HCT116 (cell line): ENCODE measurements around the gene B4GALNT3. TPM values are rescaled to one million over a fixed set of nuclear protein-coding genes. Genes with fewer than 3 reads are reported as not detected.

Source experiments
- ATAC-seq: fragments of 200-7000 bp; cut with Tn5 transposase; 2 replicates; pipeline ENCODE4 v1.9.1; 2020; ENCODE audit warnings: mild to moderate bottlenecking, moderate library complexity
- BruUV-seq: library from RNA; stranded (reverse); fragments of 400-500 nt; replicated peaks from 2 replicates; lab custom pipeline; 2021; lab: Mats Ljungman, UMichigan
- CTCF ChIA-PET: fragments of 300-600 bp; sonication (Branson Sonifier 250); formaldehyde crosslinking; loops from one replicate; lab custom pipeline; 2021; ENCODE audit warnings: antibody characterized with exemption; lab: Charles Lee
- POLR2A ChIA-PET: fragments of 300-600, 350-600 bp; sonication (Branson Sonifier 250); formaldehyde crosslinking; loops from one replicate; lab custom pipeline; 2021; ENCODE audit warnings: antibody characterized with exemption; lab: Charles Lee
- RAD21 ChIA-PET, 2 experiments: fragments of 300-600 bp; sonication (Branson Sonifier 250); formaldehyde crosslinking; loops; one replicate each; lab custom pipeline; 2023; ENCODE audit warnings: low total read pairs in 2 of 2; ENCODE audit not compliant: uncharacterized antibody in 2 of 2, unreplicated experiment in 2 of 2, low non-redundant PET in 1 of 2; lab: Charles Lee
- DNase-seq: peaks from one replicate; pipeline ENCODE4 v3.0.0-alpha.2; 2010; ENCODE audit warnings: low read depth, low spot score
- H2AFZ ChIP-seq: fragments of 200-600 bp; shearing (Covaris generic), sonication (generic); 2 replicates; pipeline ENCODE4 v1.6.1; 2017; ENCODE audit warnings: low read depth, mixed run types, mixed read lengths, antibody characterized with exemption, low read length; ENCODE audit not compliant: poor library complexity, severe bottlenecking
- H3K27ac ChIP-seq: 2 replicates; pipeline ENCODE4 v1.5.1; 2012; ENCODE audit warnings: low read depth, low read length
- H3K27me3 ChIP-seq: fragments of 200-600 bp; sonication (generic); 2 replicates; pipeline ENCODE4 v1.6.1; 2016; ENCODE audit warnings: mixed run types, low read length, mixed read lengths; ENCODE audit not compliant: insufficient read depth
- H3K36me3 ChIP-seq, 2 experiments: fragments of 200-500 bp in 1 of 2; fragments of 200-600 bp in 1 of 2; sonication (Bioruptor generic) in 1 of 2; sonication (generic) in 1 of 2; 2 replicates each; pipeline versions ENCODE4 v1.5.1 to v1.6.1; 2014 to 2016; ENCODE audit warnings: low read length in 2 of 2, inconsistent platforms in 1 of 2, mixed read lengths in 1 of 2, mixed run types in 1 of 2; ENCODE audit not compliant: insufficient read depth in 2 of 2, control insufficient read depth in 1 of 2
- H3K4me1 ChIP-seq, 2 experiments: fragments of 200-600 bp in 1 of 2; sonication (generic) in 1 of 2; 2 replicates each; pipeline versions ENCODE4 v1.5.1 to v1.6.1; 2012 to 2017; ENCODE audit warnings: low read length in 2 of 2, inconsistent platforms in 1 of 2, mild to moderate bottlenecking in 1 of 2, mixed read lengths in 1 of 2, mixed run types in 1 of 2, moderate library complexity in 1 of 2; ENCODE audit not compliant: insufficient read depth in 2 of 2, control insufficient read depth in 1 of 2
- H3K4me2 ChIP-seq: fragments of 200-600 bp; sonication (generic); 2 replicates; pipeline ENCODE4 v1.6.1; 2017; ENCODE audit warnings: mixed run types, low read length, mixed read lengths
- H3K4me3 ChIP-seq, 2 experiments: fragments of 200-600 bp in 1 of 2; sonication (generic) in 1 of 2; replicated peaks in 1 of 2; 2 replicates each; pipeline ENCODE4 v1.5.1; 2011 to 2016; ENCODE audit warnings: low read length in 2 of 2, control low read depth in 1 of 2, low read depth in 1 of 2, mild to moderate bottlenecking in 1 of 2, mixed read lengths in 1 of 2, mixed run types in 1 of 2
- H3K79me2 ChIP-seq: fragments of 200-600 bp; sonication (generic); 2 replicates; pipeline ENCODE4 v1.6.1; 2017; ENCODE audit warnings: mild to moderate bottlenecking, mixed run types, low read length, moderate library complexity, mixed read lengths; ENCODE audit not compliant: insufficient read depth
- H3K9ac ChIP-seq: fragments of 200-600 bp; sonication (generic); 2 replicates; pipeline ENCODE4 v1.6.1; 2016; ENCODE audit warnings: low read length, mixed read lengths
- H3K9me2 ChIP-seq: fragments of 200-600 bp; sonication (generic), shearing (Covaris generic); 2 replicates; pipeline ENCODE4 v1.6.1; 2017; ENCODE audit warnings: mixed run types, mild to moderate bottlenecking, moderate library complexity; ENCODE audit not compliant: insufficient read depth
- H3K9me3 ChIP-seq, 2 experiments: fragments of 200-500 bp in 1 of 2; fragments of 200-600 bp in 1 of 2; sonication (Bioruptor generic) in 1 of 2; sonication (generic) in 1 of 2; 2 replicates each; pipeline ENCODE4 v1.6.1; 2014 to 2017; ENCODE audit warnings: low read length in 2 of 2, mixed read lengths in 2 of 2, inconsistent platforms in 1 of 2, low read depth in 1 of 2, mild to moderate bottlenecking in 1 of 2, mixed run types in 1 of 2, moderate library complexity in 1 of 2; ENCODE audit not compliant: control insufficient read depth in 1 of 2, insufficient read depth in 1 of 2
- H4K20me1 ChIP-seq: fragments of 200-600 bp; sonication (generic), shearing (Covaris generic); 2 replicates; pipeline ENCODE4 v1.6.1; 2017; ENCODE audit warnings: mixed run types, mild to moderate bottlenecking, moderate library complexity; ENCODE audit not compliant: insufficient read depth
- CBX3 ChIP-seq: IDR thresholded peaks from 2 replicates; pipeline ENCODE4 v1.6.1; 2012; ENCODE audit warnings: low read depth
- CEBPB ChIP-seq: IDR thresholded peaks from 2 replicates; pipeline ENCODE4 v1.6.1; 2012; ENCODE audit warnings: low read depth
- EGR1 ChIP-seq: IDR thresholded peaks from 2 replicates; pipeline ENCODE4 v1.6.1; 2012; ENCODE audit warnings: low read depth
- EZH2phosphoT487 ChIP-seq: fragments of 200-600 bp; IDR thresholded peaks from 2 replicates; pipeline ENCODE4 v1.6.1; 2018; ENCODE audit warnings: antibody characterized with exemption, borderline replicate concordance
- JUND ChIP-seq: IDR thresholded peaks from 2 replicates; pipeline ENCODE4 v1.6.1; 2012
- POLR2A ChIP-seq: IDR thresholded peaks from 2 replicates; pipeline ENCODE4 v1.7.0; 2011; ENCODE audit warnings: borderline replicate concordance; ENCODE audit not compliant: insufficient read depth, insufficient read length; ENCODE audit errors: extremely low read depth
- POLR2AphosphoS5 ChIP-seq: IDR thresholded peaks from 2 replicates; pipeline ENCODE4 v1.6.1; 2011; ENCODE audit warnings: mild to moderate bottlenecking, low read depth, low read length, moderate library complexity
- RAD21 ChIP-seq: IDR thresholded peaks from 2 replicates; pipeline ENCODE4 v1.6.1; 2012; ENCODE audit warnings: low read depth, mild to moderate bottlenecking
- SIN3A ChIP-seq: IDR thresholded peaks from 2 replicates; pipeline ENCODE4 v1.6.1; 2012; ENCODE audit warnings: low read depth
- SP1 ChIP-seq: IDR thresholded peaks from 2 replicates; pipeline ENCODE4 v1.6.1; 2012; ENCODE audit warnings: low read depth
- SRF ChIP-seq: IDR thresholded peaks from 2 replicates; pipeline ENCODE4 v1.6.1; 2012; ENCODE audit warnings: low read depth
- YY1 ChIP-seq: IDR thresholded peaks from 2 replicates; pipeline ENCODE4 v1.6.1; 2011; ENCODE audit warnings: low read length, low read depth, moderate library complexity, mild to moderate bottlenecking; ENCODE audit not compliant: insufficient replicate concordance; ENCODE audit errors: extremely low read depth
- ZFX ChIP-seq: fragments of 450-650 bp; IDR thresholded peaks from 2 replicates; pipeline ENCODE4 v1.6.1; 2017
- intact Hi-C: fragments of 100-400 bp; cut with micrococcal nuclease; formaldehyde crosslinking; loops from 2 replicates; pipeline ENCODE4 v1.10.0; 2022
- total RNA-seq: library from RNA; stranded (reverse); gene quantifications from one replicate; pipeline ENCODE4 v1.2.1, GENCODE V29; 2021; ENCODE audit not compliant: unreplicated experiment
- TF ChIP-seq, protein P1 (sequence below), 3 experiments: fragments of 200-600 bp in 1 of 3; sonication (generic) in 1 of 3; IDR thresholded peaks in 2 of 3; conservative IDR thresholded peaks in 1 of 3; 2 replicates each; pipeline ENCODE4 v1.5.1; 2012 to 2017; ENCODE audit warnings: low read depth in 2 of 3, low read length in 2 of 3, antibody characterized with exemption in 1 of 3, borderline replicate concordance in 1 of 3, control low read depth in 1 of 3, mild to moderate bottlenecking in 1 of 3, mixed read lengths in 1 of 3, mixed run types in 1 of 3, moderate library complexity in 1 of 3; ENCODE audit not compliant: insufficient read depth in 1 of 3
- TF ChIP-seq, protein P2 (sequence below): IDR thresholded peaks from 2 replicates; pipeline ENCODE4 v1.6.1; 2012; ENCODE audit warnings: low read depth
- TF ChIP-seq, protein P3 (sequence below): IDR thresholded peaks from 2 replicates; pipeline ENCODE4 v1.6.1; 2012
- TF ChIP-seq, protein P4 (sequence below): IDR thresholded peaks from 2 replicates; pipeline ENCODE4 v1.6.1; 2012

The B4GALNT3 gene
- total RNA-seq, 1 experiment from 2014 or later = 18.2 TPM

DNA sequence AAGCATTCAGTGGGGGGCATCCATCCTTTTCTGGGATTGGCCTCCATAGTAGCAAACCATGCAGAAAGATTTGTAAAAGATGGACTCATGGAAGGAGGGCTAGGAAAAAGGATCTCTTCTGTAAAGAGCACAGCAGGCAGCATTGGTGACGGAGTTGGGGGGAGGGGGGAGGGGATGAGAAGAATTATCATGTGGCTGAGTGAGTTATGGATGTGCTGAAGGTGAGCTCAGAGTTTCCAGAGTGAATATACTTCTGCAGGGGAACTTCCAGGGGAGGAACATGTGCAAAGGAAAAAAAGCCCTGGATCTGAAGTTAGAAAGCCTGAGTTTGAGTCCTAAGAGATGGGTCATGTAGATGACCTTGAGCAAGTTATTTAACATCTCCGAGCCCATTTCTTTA is 3.9 kb upstream of the B4GALNT3 start:
- CTCF ChIA-PET = interaction anchor here (1.9 kb wide), 1 partner anchor 14 kb away, joined by 4 read pairs; no protein-coding TSS in a partner anchor
- Histone ChIP-seq H4K20me1 (no peaks in the 10 kb centered on the region), H3K79me2 (no peaks in the 10 kb centered on the region), H3K27ac (no peak overlapping the region), H3K36me3 (no peaks in the 10 kb centered on the region), H3K9ac (no peak overlapping the region), H3K4me1 (peaks cover 5 to 14% of the 10 kb centered on the region in 2 experiments), H2AFZ (no peak overlapping the region), H3K27me3 (no peaks in the 10 kb centered on the region)
- DNase-seq (no peak), ATAC-seq (no peak)
- no TSS peak for BruUV-seq
- RAD21 ChIA-PET = interaction anchor here in 1 of 2 experiments (0.7 kb wide), 1 partner anchor 88 kb away, joined by 3 read pairs; no protein-coding TSS in a partner anchor
- POLR2A ChIA-PET = no interaction called here
- intact Hi-C loops = no loop called here
- TF ChIP-seq, protein P1, sequence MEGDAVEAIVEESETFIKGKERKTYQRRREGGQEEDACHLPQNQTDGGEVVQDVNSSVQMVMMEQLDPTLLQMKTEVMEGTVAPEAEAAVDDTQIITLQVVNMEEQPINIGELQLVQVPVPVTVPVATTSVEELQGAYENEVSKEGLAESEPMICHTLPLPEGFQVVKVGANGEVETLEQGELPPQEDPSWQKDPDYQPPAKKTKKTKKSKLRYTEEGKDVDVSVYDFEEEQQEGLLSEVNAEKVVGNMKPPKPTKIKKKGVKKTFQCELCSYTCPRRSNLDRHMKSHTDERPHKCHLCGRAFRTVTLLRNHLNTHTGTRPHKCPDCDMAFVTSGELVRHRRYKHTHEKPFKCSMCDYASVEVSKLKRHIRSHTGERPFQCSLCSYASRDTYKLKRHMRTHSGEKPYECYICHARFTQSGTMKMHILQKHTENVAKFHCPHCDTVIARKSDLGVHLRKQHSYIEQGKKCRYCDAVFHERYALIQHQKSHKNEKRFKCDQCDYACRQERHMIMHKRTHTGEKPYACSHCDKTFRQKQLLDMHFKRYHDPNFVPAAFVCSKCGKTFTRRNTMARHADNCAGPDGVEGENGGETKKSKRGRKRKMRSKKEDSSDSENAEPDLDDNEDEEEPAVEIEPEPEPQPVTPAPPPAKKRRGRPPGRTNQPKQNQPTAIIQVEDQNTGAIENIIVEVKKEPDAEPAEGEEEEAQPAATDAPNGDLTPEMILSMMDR (IDR thresholded peaks at IDR 0.05 in 2 of 3, conservative IDR thresholded peaks at IDR 0.05 in 1 of 3; ENCODE audit: borderline replicate concordance in 1 of 3, insufficient read depth in 1 of 3, low read depth in 2 of 3, low read length in 2 of 3) = no peak
- TF ChIP-seq EGR1 (no peak), SRF (no peak), SIN3A (no peak), CEBPB (no peak), ZFX (no peak)
- TF ChIP-seq, all 23 proteins: peak for 0
- no peaks in the 10 kb centered on the region for H3K9me3 ChIP-seq
- no peak overlapping the region for H3K4me3 ChIP-seq
- H3K4me2 ChIP-seq = no peak overlapping the region
- H3K9me2 ChIP-seq = no peaks in the 10 kb centered on the region

DNA sequence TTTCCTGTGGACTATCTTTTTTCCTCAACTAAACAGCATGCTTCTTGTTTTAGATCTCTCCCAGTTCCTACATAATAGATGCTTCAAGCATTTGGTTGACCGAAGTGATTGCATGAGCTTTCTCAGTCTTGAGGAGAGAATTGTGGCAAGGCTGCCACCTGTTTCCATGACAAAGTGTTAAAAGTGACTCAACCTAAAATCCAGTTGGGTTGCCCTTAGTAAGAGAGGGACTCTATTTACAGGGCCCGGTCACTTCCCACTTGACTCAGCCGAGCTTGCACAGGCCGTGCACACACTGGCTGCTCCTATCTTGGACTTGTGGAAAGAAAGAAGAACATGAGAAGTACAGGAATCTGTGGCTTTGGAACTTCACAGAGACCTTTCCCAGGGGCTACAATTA is 2.1 kb upstream of the B4GALNT3 start:
- Histone ChIP-seq H3K9ac (no peak overlapping the region), H3K4me1 (peaks cover 9 to 30% of the 10 kb centered on the region in 2 experiments), H3K79me2 (no peaks in the 10 kb centered on the region), H3K4me2 (no peak overlapping the region), H3K27ac (no peak overlapping the region), H2AFZ (no peak overlapping the region), H3K4me3 (no peak overlapping the region), H3K27me3 (no peaks in the 10 kb centered on the region), H3K36me3 (no peaks in the 10 kb centered on the region), H3K9me3 (no peaks in the 10 kb centered on the region), H3K9me2 (no peaks in the 10 kb centered on the region), H4K20me1 (no peaks in the 10 kb centered on the region)
- ChIA-PET RAD21 (no interaction called here), CTCF (no interaction called here), POLR2A (no interaction called here)
- no TSS peak for BruUV-seq
- intact Hi-C loops = no loop called here
- ATAC-seq = no peak
- no peak for DNase-seq
- TF ChIP-seq POLR2AphosphoS5 (no peak), EGR1 (no peak), POLR2A (no peak), SP1 (no peak), RAD21 (no peak), CBX3 (no peak), SRF (no peak), YY1 (no peak), EZH2phosphoT487 (no peak), ZFX (no peak), CEBPB (no peak), JUND (no peak)
- TF ChIP-seq, protein P2, sequence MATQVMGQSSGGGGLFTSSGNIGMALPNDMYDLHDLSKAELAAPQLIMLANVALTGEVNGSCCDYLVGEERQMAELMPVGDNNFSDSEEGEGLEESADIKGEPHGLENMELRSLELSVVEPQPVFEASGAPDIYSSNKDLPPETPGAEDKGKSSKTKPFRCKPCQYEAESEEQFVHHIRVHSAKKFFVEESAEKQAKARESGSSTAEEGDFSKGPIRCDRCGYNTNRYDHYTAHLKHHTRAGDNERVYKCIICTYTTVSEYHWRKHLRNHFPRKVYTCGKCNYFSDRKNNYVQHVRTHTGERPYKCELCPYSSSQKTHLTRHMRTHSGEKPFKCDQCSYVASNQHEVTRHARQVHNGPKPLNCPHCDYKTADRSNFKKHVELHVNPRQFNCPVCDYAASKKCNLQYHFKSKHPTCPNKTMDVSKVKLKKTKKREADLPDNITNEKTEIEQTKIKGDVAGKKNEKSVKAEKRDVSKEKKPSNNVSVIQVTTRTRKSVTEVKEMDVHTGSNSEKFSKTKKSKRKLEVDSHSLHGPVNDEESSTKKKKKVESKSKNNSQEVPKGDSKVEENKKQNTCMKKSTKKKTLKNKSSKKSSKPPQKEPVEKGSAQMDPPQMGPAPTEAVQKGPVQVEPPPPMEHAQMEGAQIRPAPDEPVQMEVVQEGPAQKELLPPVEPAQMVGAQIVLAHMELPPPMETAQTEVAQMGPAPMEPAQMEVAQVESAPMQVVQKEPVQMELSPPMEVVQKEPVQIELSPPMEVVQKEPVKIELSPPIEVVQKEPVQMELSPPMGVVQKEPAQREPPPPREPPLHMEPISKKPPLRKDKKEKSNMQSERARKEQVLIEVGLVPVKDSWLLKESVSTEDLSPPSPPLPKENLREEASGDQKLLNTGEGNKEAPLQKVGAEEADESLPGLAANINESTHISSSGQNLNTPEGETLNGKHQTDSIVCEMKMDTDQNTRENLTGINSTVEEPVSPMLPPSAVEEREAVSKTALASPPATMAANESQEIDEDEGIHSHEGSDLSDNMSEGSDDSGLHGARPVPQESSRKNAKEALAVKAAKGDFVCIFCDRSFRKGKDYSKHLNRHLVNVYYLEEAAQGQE = no peak
- TF ChIP-seq, protein P3, sequence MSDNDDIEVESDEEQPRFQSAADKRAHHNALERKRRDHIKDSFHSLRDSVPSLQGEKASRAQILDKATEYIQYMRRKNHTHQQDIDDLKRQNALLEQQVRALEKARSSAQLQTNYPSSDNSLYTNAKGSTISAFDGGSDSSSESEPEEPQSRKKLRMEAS = no peak
- TF ChIP-seq, protein P4, sequence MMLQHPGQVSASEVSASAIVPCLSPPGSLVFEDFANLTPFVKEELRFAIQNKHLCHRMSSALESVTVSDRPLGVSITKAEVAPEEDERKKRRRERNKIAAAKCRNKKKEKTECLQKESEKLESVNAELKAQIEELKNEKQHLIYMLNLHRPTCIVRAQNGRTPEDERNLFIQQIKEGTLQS = no peak
